Measurements from ENCODE around the gene CTNNA3. TPM values are rescaled to one million over a fixed set of nuclear protein-coding genes. Genes with fewer than 3 reads are reported as not detected.

Gene CTNNA3
- total RNA-seq, 1 experiment from 2014 or later, result 0.85 TPM

GRCh38 chr10:67527351-67527750, 168.6 kb downstream of the CTNNA3 start:
- Histone ChIP-seq H3K9me3 (ENCODE audit: control insufficient read depth, insufficient read depth, low read depth, low read length) (no peaks in the 10 kb centered on the region), H3K4me1 (ENCODE audit: control insufficient read depth, insufficient read depth, low read length) (no peaks in the 10 kb centered on the region), H3K27ac (ENCODE audit: low read length) (no peak overlapping the region), H3K4me3 (ENCODE audit: low read depth in 2 of 2, low read length in 2 of 2) (no peak overlapping the region), H3K27me3 (ENCODE audit: control insufficient read depth, insufficient read depth, low read length) (no peaks in the 10 kb centered on the region), H3K36me3 (ENCODE audit: control insufficient read depth, insufficient read depth, low read length) (no peaks in the 10 kb centered on the region)
- ATAC-seq (no peak), DNase-seq (ENCODE audit: low read depth, low spot score) (no peak)
- ChIA-PET CTCF (no interaction called here), POLR2A (no interaction called here)
- intact Hi-C loops (cut with micrococcal nuclease; ENCODE audit: unreplicated experiment), result no loop called here
- no TSS peak for BruUV-seq (replicated peaks)
- no peak for TF ChIP-seq TCF7L2 (IDR thresholded peaks at IDR 0.05; ENCODE audit: low read depth, low read length)
- in situ Hi-C loops (cut with HindIII; ENCODE audit: low pct_unique_long_range_greater_than_20kb, low sequenced_read_pairs), result no loop called here

- Histone ChIP-seq H3K4me1 (ENCODE audit: control insufficient read depth, insufficient read depth, low read length) (no peaks in the 10 kb centered on the region), H3K4me3 (ENCODE audit: low read depth in 2 of 2, low read length in 2 of 2) (no peak overlapping the region), H3K27me3 (ENCODE audit: control insufficient read depth, insufficient read depth, low read length) (no peaks in the 10 kb centered on the region; the same call in 1 of the 2 replicates), H3K9me3 (ENCODE audit: control insufficient read depth, insufficient read depth, low read depth, low read length) (no peaks in the 10 kb centered on the region), H3K27ac (ENCODE audit: low read length) (peak overlapping the region; percentile 40; the same call in 1 of the 2 replicates), H3K36me3 (ENCODE audit: control insufficient read depth, insufficient read depth, low read length) (no peaks in the 10 kb centered on the region)
- CTCF ChIA-PET, result interaction anchor here (0.7 to 1.3 kb wide), 5 partner anchors 15 to 596 kb away, joined by 3 to 9 read pairs (median 4); partner anchors contain the start of gene LRRTM3
- ATAC-seq (no peak), DNase-seq (ENCODE audit: low read depth, low spot score) (no peak)
- intact Hi-C loops (cut with micrococcal nuclease; ENCODE audit: unreplicated experiment), result loop anchor here (5.0 kb wide), 1 partner anchor 589 kb away; no protein-coding TSS in a partner anchor
- BruUV-seq (replicated peaks), result no TSS peak
- POLR2A ChIA-PET, result no interaction called here
- no peak for TF ChIP-seq REST (IDR thresholded peaks at IDR 0.05; ENCODE audit: insufficient read depth in 1 of 2, low read depth in 2 of 2, low read length in 1 of 2)
- TF ChIP-seq SIN3A (IDR thresholded peaks at IDR 0.05; ENCODE audit: borderline replicate concordance, insufficient read depth, low read depth, low read length), result no peak
- no peak for TF ChIP-seq POLR2AphosphoS5 (IDR thresholded peaks at IDR 0.05; ENCODE audit: low read depth, low read length)
- no peak for TF ChIP-seq CTCF (IDR thresholded peaks at IDR 0.05)
- TF ChIP-seq TCF7L2 (IDR thresholded peaks at IDR 0.05; ENCODE audit: low read depth, low read length), result no peak
- in situ Hi-C loops (cut with HindIII; ENCODE audit: low pct_unique_long_range_greater_than_20kb, low sequenced_read_pairs), result no loop called here
Observed at GRCh38 chr10:67521546-67521945, 174.4 kb downstream of the CTNNA3 start.

- DNase-seq (ENCODE audit: low read depth, low spot score) (peak; percentile 33), ATAC-seq (peak; percentile 97)
- in situ Hi-C loops (cut with HindIII; ENCODE audit: low pct_unique_long_range_greater_than_20kb, low sequenced_read_pairs) (no loop called here), intact Hi-C loops (cut with micrococcal nuclease; ENCODE audit: unreplicated experiment) (loop anchor here (5.0 kb wide), 1 partner anchor 589 kb away; no protein-coding TSS in a partner anchor)
- H3K4me1 ChIP-seq (ENCODE audit: control insufficient read depth, insufficient read depth, low read length), result no peaks in the 10 kb centered on the region
- CTCF ChIA-PET, result interaction anchor here (0.6 to 1.3 kb wide), 5 partner anchors 15 to 589 kb away, joined by 3 to 9 read pairs (median 4); no protein-coding TSS in a partner anchor
- no peaks in the 10 kb centered on the region for H3K9me3 ChIP-seq (ENCODE audit: control insufficient read depth, insufficient read depth, low read depth, low read length)
- peak overlapping the region; percentile 40; the same call in 1 of the 2 replicates for H3K27ac ChIP-seq (ENCODE audit: low read length)
- TF ChIP-seq TCF7L2 (IDR thresholded peaks at IDR 0.05; ENCODE audit: low read depth, low read length), result no peak
- TF ChIP-seq CTCF (IDR thresholded peaks at IDR 0.05), result peak; percentile 86
- TF ChIP-seq REST (IDR thresholded peaks at IDR 0.05; ENCODE audit: insufficient read depth in 1 of 2, low read depth in 2 of 2, low read length in 1 of 2), result no peak
- no peaks in the 10 kb centered on the region; the same call in 1 of the 2 replicates for H3K27me3 ChIP-seq (ENCODE audit: control insufficient read depth, insufficient read depth, low read length)
- no peaks in the 10 kb centered on the region for H3K36me3 ChIP-seq (ENCODE audit: control insufficient read depth, insufficient read depth, low read length)
- POLR2A ChIA-PET, result no interaction called here
- H3K4me3 ChIP-seq (ENCODE audit: low read depth in 2 of 2, low read length in 2 of 2), result no peak overlapping the region
- BruUV-seq (replicated peaks), result no TSS peak
Observed at GRCh38 chr10:67520924-67521520, 175.0 kb downstream of the CTNNA3 start.
